Breast epithelium (tissue), 3 donors: ENCODE measurements around the gene NETO2.

ENCODE experiments used
- POLR2A ChIP-seq: fragments of 450-650 bp; IDR thresholded peaks from one replicate; pipeline ENCODE4 v1.6.1; 2016; ENCODE audit warnings: antibody characterized with exemption, mild to moderate bottlenecking, moderate library complexity
- POLR2AphosphoS5 ChIP-seq, 3 donors: sonication (generic); formaldehyde crosslinking; IDR thresholded peaks; one replicate each; pipeline ENCODE4 v1.6.1; 2017; ENCODE audit warnings: antibody characterized with exemption in 3 of 3

- TF ChIP-seq POLR2A: no peak
- no peak for TF ChIP-seq POLR2AphosphoS5 (IDR thresholded peaks at IDR 0.05)
Measured at GRCh38 chr16:47160422-47160821, 16.7 kb upstream of the NETO2 start.
